Measurements from ENCODE around the gene KIF23.

The KIF23 gene

GRCh38 chr15:69489073-69489571, 75.0 kb downstream of the KIF23 start:
- no peak overlapping the region for H3K4me3 ChIP-seq (ENCODE audit: low read depth, low read length)
- no peak for TF ChIP-seq CTCF (IDR thresholded peaks at IDR 0.05; ENCODE audit: borderline replicate concordance, insufficient read depth, low read depth, low read length)

DNA sequence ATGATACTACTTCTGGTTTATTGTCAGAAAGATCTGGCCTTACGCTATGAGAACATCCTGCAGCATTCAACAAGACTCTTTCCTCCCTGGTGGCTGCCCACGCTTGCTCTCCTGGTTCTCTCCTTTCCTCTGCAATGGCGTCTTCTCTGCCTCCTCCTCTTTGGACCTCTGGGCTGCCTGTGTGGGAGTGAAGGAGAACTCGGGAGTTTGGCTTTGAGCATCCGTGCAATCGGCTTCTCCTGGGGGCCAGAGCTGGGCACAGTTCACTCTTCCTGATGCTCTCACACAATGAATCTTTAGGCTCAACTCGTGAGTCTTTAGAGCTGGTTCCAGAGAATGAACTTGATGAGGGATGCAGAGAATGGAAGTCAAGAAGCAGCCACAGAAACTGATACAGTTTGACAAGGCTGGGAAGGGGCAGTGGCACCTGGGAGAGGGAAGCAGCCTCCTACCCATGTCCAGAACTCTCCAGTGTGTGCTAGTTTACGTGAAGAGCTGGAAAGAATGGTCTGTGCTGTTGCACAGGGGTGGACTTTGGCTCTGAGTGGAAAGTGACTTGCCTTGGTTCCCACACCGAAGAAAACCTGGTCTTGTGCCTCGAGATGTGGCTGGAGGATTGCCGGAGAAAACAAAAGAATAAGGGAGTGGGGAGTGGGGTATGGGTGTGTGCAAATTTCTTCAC, 76.3 kb downstream of the KIF23 start:
- TF ChIP-seq CTCF (IDR thresholded peaks at IDR 0.05; ENCODE audit: borderline replicate concordance, insufficient read depth, low read depth, low read length): no peak
- no peak overlapping the region for H3K4me3 ChIP-seq (ENCODE audit: low read depth, low read length)

- H3K4me3 ChIP-seq (ENCODE audit: low read depth, low read length): no peak overlapping the region
- TF ChIP-seq CTCF (IDR thresholded peaks at IDR 0.05; ENCODE audit: borderline replicate concordance, insufficient read depth, low read depth, low read length): no peak
Observed at GRCh38 chr15:69491038-69491505, 76.9 kb downstream of the KIF23 start.

DNA sequence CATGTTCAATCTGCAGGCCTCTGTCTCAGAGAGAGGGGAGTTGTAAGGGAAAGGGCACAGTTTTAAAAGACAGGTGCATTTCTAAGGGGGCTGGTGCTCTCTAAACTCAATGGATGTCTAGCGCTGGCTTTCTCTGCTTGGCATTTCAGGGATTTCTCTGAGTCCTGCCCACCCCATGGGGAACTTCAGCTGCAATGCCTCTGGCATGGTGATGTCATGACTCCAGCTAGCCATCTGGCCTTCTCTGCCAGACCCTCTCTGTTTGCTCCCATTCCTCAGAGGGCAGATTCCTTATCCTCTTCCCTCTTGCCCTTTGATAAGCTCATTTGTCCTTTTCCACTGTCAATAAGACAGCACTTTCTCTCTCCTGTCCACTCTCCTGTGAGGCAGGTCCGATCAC, 79.3 kb downstream of the KIF23 start:
- TF ChIP-seq CTCF (IDR thresholded peaks at IDR 0.05; ENCODE audit: borderline replicate concordance, insufficient read depth, low read depth, low read length): no peak
- H3K4me3 ChIP-seq (ENCODE audit: low read depth, low read length): no peak overlapping the region

- no peak overlapping the region for H3K4me3 ChIP-seq (ENCODE audit: low read depth, low read length)
- no peak for TF ChIP-seq CTCF (IDR thresholded peaks at IDR 0.05; ENCODE audit: borderline replicate concordance, insufficient read depth, low read depth, low read length)
Observed at GRCh38 chr15:69496001-69496400, 81.9 kb downstream of the KIF23 start.

DNA sequence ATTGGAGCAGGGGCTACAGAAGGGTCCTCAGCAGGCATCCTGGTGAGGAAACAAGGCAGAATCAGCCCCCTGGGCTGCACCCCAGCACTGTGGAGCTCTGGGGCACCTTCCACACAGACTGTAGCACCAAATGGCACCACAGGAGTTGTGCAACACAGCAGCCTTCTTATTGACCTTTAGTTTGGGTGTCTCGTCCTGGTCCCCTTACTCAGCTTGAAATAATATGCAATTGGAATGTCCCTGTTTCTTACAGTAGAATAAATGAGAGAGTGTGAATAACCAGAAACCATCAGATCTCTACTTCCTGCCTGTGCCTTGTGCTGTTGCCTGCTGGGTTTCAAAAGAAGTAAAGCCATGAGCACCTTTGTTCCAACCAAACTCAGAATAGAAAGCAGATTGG, 82.9 kb downstream of the KIF23 start:
- no peak for TF ChIP-seq CTCF (IDR thresholded peaks at IDR 0.05; ENCODE audit: borderline replicate concordance, insufficient read depth, low read depth, low read length)

DNA sequence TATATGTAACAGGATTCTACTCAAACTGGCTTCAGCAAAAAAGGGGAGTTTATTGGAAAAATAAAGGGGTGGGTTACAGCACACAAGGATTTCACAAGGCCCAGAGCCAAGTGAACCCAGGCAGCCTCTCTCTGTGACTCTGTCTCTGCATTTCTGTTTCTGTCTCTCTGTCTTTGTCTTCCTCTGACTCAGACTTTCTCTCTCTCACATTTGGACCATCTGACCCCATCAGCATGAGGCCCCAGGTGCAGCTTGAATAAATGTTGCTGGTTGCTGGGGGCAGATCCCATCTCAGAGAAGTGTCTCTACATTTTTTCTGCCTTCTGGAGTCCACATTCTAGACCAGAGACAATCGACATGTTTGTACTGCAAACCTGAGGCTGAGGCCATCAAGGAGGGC, 83.5 kb downstream of the KIF23 start:
- no peak for TF ChIP-seq CTCF (IDR thresholded peaks at IDR 0.05; ENCODE audit: borderline replicate concordance, insufficient read depth, low read depth, low read length)
- H3K4me3 ChIP-seq (ENCODE audit: low read depth, low read length): no peak overlapping the region

More for the DNA sequence above, 82.9 kb downstream of the KIF23 start:
- H3K4me3 ChIP-seq (ENCODE audit: low read depth, low read length): no peak overlapping the region
